ENCODE measurements around the gene STIP1.
A peak's percentile ranks its signal among the peaks of the same experiment; 100 is the strongest.
"Not testable (repeated sequence)": the region's sequence is repeated elsewhere in the genome, so short reads cannot be mapped to it uniquely, and the experiment has no call there.

Gene STIP1

DNA sequence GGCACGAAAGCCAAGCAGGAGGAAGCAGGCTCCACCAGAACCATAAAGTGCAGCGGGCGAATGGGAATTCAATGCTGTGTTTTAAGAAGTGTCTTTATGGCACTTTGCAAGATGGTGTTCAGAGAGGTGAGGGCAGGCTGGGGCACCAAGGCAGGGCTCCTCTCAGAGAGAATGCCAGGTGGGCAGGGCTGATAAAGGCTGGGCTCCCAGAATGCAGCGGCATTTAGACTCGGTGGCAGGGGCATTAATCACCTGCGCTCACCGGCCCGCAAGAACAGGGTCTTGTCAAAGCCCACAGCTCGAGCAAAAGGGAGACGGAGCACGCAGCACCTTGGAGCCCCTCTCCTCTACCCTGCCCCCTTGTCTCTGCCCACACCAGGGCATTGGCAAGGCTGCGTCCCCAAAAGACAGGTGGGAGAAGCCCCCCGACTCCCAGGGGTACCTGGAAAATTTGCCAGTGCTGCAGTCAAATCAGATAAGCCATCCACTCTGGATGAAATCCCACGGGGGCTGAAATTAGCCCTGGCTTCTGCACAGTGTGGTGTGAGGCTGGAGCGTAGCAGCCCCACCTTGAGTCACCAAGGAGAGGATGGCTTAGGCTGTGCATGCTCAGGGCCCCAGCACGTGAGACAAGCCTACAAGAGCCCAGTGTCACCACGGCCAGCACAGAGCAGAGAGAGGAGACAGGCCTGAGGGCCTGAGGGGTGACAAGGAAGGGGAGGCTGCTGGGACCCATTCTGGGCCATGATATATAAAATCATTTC, 28.2 kb upstream of the STIP1 start:
- FAIRE-seq: no peak
- TF ChIP-seq POU2F2 (IDR thresholded peaks at IDR 0.05; ENCODE audit: low read depth, low read length): no peak
- TF ChIP-seq POLR2AphosphoS5 (IDR thresholded peaks at IDR 0.05; ENCODE audit: low read depth, low read length): no peak
- no peak for TF ChIP-seq TAF1 (IDR thresholded peaks at IDR 0.05; ENCODE audit: low read depth, low read length)
- DNase-seq (ENCODE audit: insufficient read length, low spot score): no peak

DNA sequence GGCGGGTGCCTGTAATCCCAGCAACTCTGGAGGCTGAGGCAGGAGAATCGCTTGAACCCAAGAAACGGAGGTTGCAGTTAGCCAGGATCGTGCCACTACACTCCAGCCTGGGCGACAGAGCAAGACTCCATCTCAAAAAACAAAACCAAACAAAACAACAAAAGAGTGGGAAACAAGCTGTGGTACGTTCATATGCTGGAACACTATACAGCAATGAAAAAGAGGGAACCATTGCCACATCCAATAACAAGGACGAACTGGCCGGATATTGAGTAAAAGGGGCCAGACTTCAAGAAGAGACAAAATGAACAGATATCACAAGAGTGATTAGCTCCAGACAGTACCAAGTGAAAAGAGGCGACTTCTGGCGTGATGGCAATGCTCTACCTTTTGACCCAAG, 24.9 kb upstream of the STIP1 start:
- FAIRE-seq (no peak), DNase-seq (ENCODE audit: insufficient read length, low spot score) (no peak)
- TF ChIP-seq SPI1 (IDR thresholded peaks at IDR 0.05; ENCODE audit: low read depth, low read length) (no peak), POU2F2 (IDR thresholded peaks at IDR 0.05; ENCODE audit: low read depth, low read length) (no peak), PAX5 (IDR thresholded peaks at IDR 0.05; ENCODE audit: insufficient read depth, low read length, severe bottlenecking) (no peak), POLR2AphosphoS5 (IDR thresholded peaks at IDR 0.05; ENCODE audit: low read depth, low read length) (no peak), POLR2A (IDR thresholded peaks at IDR 0.05; ENCODE audit: low read depth, low read length) (no peak), TAF1 (IDR thresholded peaks at IDR 0.05; ENCODE audit: low read depth, low read length) (no peak)

GRCh38 chr11:64162769-64163168, 23.2 kb upstream of the STIP1 start:
- not testable (repeated sequence) for FAIRE-seq

GRCh38 chr11:64163951-64164350, 22.0 kb upstream of the STIP1 start:
- FAIRE-seq (no peak), DNase-seq (ENCODE audit: insufficient read length, low spot score) (no peak)
- TF ChIP-seq POU2F2 (IDR thresholded peaks at IDR 0.05; ENCODE audit: low read depth, low read length): no peak
- TF ChIP-seq PAX5 (IDR thresholded peaks at IDR 0.05; ENCODE audit: insufficient read depth, low read length, severe bottlenecking): no peak
- TF ChIP-seq POLR2AphosphoS5 (IDR thresholded peaks at IDR 0.05; ENCODE audit: low read depth, low read length): no peak
- no peak for TF ChIP-seq POLR2A (IDR thresholded peaks at IDR 0.05; ENCODE audit: low read depth, low read length)
- no peak for TF ChIP-seq SPI1 (IDR thresholded peaks at IDR 0.05; ENCODE audit: low read depth, low read length)
- no peak for TF ChIP-seq TAF1 (IDR thresholded peaks at IDR 0.05; ENCODE audit: low read depth, low read length)

More at GRCh38 chr11:64162769-64163168, 23.2 kb upstream of the STIP1 start:
- DNase-seq (ENCODE audit: insufficient read length, low spot score): not testable (repeated sequence)

- FAIRE-seq: no peak
- peak; percentile 22; the same call in 1 of the 2 replicates for TF ChIP-seq SPI1 (IDR thresholded peaks at IDR 0.05; ENCODE audit: low read depth, low read length)
- TF ChIP-seq TAF1 (IDR thresholded peaks at IDR 0.05; ENCODE audit: low read depth, low read length): no peak
- DNase-seq (ENCODE audit: insufficient read length, low spot score): no peak
These were observed 21.3 kb upstream of the STIP1 start for GRCh38 chr11:64164392-64165312.

GRCh38 chr11:64165481-64165841, 20.5 kb upstream of the STIP1 start:
- FAIRE-seq (no peak), DNase-seq (ENCODE audit: insufficient read length, low spot score) (no peak)
- TF ChIP-seq PAX5 (IDR thresholded peaks at IDR 0.05; ENCODE audit: insufficient read depth, low read length, severe bottlenecking) (no peak), TAF1 (IDR thresholded peaks at IDR 0.05; ENCODE audit: low read depth, low read length) (no peak), POLR2AphosphoS5 (IDR thresholded peaks at IDR 0.05; ENCODE audit: low read depth, low read length) (no peak), POU2F2 (IDR thresholded peaks at IDR 0.05; ENCODE audit: low read depth, low read length) (no peak), POLR2A (IDR thresholded peaks at IDR 0.05; ENCODE audit: low read depth, low read length) (no peak), SPI1 (IDR thresholded peaks at IDR 0.05; ENCODE audit: low read depth, low read length) (no peak)

GRCh38 chr11:64165842-64166635, 19.9 kb upstream of the STIP1 start, which contains the start of gene MACROD1:
TSS of gene MACROD1 (minus strand) at chr11:64166113. CDS start at chr11:64165994, 119 bp downstream.
- peak; percentile 84 for DNase-seq (ENCODE audit: insufficient read length, low spot score)
- no peak for TF ChIP-seq TAF1 (IDR thresholded peaks at IDR 0.05; ENCODE audit: low read depth, low read length)
- TF ChIP-seq PAX5 (IDR thresholded peaks at IDR 0.05; ENCODE audit: insufficient read depth, low read length, severe bottlenecking): no peak
- FAIRE-seq: no peak

GRCh38 chr11:64170419-64170818, 15.6 kb upstream of the STIP1 start:
- DNase-seq (ENCODE audit: insufficient read length, low spot score) (no peak), FAIRE-seq (no peak)
- TF ChIP-seq TAF1 (IDR thresholded peaks at IDR 0.05; ENCODE audit: low read depth, low read length) (no peak), POU2F2 (IDR thresholded peaks at IDR 0.05; ENCODE audit: low read depth, low read length) (no peak), POLR2A (IDR thresholded peaks at IDR 0.05; ENCODE audit: low read depth, low read length) (no peak), PAX5 (IDR thresholded peaks at IDR 0.05; ENCODE audit: insufficient read depth, low read length, severe bottlenecking) (no peak), POLR2AphosphoS5 (IDR thresholded peaks at IDR 0.05; ENCODE audit: low read depth, low read length) (no peak), SPI1 (IDR thresholded peaks at IDR 0.05; ENCODE audit: low read depth, low read length) (no peak)

DNA sequence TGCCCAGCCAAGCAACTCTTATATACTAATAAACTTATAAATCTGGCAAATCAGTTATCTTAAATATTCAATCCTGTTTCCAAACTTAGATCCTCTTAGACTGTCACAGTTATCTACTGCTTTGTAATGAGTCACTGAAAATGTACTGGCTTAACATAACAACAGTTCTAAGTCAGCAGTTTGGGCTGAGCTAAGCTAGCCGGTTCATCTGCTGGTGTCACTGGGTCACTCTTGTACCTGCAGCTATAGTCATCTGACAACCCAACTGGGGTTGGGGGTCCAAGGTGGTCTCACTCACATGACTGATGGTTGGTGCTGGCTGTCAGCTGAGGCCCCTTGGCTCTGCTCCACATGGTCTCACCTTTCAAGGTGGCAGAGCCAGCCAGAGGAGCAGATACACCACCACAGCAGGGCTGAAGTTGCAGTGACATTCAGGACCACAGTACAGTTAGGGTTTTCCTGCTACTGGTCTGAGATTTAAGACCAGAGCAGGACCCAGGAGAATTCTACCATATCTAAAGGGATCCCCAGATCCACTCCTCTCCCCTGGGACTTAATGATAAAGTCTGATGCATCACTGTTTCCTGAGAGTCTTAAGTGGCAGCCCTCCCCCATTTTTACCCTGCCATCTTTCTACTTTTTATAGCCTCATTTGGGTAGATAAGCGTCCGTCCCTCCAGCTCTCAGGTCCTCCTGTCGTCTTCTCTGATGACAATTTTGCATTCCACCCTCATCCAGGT, 12.2 kb upstream of the STIP1 start:
- FAIRE-seq (no peak), DNase-seq (ENCODE audit: insufficient read length, low spot score) (no peak)
- TF ChIP-seq PAX5 (IDR thresholded peaks at IDR 0.05; ENCODE audit: insufficient read depth, low read length, severe bottlenecking): no peak
- TF ChIP-seq SPI1 (IDR thresholded peaks at IDR 0.05; ENCODE audit: low read depth, low read length): no peak
- TF ChIP-seq POLR2A (IDR thresholded peaks at IDR 0.05; ENCODE audit: low read depth, low read length): no peak
- TF ChIP-seq POU2F2 (IDR thresholded peaks at IDR 0.05; ENCODE audit: low read depth, low read length): no peak
- TF ChIP-seq POLR2AphosphoS5 (IDR thresholded peaks at IDR 0.05; ENCODE audit: low read depth, low read length): no peak
- no peak for TF ChIP-seq TAF1 (IDR thresholded peaks at IDR 0.05; ENCODE audit: low read depth, low read length)

Data from GM12891 (cell line).